Measurements from ENCODE around the gene SLC1A7.

SLC1A7 gene

DNA sequence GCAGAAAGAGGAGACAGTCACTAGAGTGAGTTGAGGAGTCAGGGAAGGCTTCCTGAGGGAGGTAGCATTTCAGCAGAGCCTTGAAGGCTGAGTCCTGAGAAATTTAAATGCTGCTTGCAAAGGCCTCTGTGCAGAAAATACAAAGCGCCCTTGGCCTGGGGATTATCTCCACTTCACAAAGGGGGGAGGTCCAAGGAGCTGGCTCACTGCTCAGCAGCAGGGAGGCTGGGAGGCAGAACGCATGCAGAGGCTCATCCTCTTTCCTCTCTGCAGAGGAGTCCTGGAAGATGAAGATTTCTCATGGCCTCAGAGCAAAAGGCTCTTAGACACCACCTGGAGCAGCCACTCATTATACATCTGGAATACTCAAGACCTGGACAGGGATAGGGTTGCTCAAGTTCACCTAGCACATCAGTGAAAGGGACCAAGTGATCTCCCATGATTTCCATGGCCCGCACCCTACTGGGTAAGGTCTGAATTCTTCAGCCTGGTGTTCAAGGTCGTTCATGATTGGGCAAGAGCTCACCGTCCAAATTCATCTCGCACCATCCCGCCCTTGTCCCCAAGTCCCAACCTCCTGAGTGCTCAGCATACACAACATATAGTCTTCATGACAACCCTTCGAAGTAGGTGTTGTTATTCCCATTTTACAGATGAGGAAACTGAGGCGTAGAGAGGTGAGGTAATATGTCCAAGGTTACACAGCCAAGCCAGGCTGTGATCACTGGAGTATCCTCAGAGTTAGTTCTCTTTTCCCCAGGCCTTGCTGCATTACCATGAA, 9.0 kb downstream of the SLC1A7 start:
- ATAC-seq = no peak

DNA sequence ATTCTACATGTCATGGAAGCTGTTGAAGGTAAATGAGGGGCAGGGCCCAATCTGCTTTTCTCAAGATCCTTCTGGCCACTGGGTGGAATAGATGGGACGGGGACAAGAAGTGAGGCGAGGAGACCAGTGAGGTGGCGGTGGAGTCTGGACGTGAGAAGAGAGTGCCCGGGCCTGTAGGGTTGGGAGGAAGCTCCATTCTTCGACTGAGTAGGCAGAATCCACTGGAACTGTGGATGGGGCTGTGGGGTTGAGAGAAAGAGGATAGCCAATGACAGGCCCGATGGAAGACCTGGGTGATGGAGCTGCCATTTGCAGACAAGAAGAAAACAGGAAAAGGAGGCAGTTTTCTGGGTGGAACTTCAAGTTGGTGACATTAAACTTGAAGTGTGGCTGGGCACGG, 10.3 kb downstream of the SLC1A7 start:
- no peak for ATAC-seq

- ATAC-seq = no peak
Observed at GRCh38 chr1:53131590-53131938, 10.9 kb downstream of the SLC1A7 start.

DNA sequence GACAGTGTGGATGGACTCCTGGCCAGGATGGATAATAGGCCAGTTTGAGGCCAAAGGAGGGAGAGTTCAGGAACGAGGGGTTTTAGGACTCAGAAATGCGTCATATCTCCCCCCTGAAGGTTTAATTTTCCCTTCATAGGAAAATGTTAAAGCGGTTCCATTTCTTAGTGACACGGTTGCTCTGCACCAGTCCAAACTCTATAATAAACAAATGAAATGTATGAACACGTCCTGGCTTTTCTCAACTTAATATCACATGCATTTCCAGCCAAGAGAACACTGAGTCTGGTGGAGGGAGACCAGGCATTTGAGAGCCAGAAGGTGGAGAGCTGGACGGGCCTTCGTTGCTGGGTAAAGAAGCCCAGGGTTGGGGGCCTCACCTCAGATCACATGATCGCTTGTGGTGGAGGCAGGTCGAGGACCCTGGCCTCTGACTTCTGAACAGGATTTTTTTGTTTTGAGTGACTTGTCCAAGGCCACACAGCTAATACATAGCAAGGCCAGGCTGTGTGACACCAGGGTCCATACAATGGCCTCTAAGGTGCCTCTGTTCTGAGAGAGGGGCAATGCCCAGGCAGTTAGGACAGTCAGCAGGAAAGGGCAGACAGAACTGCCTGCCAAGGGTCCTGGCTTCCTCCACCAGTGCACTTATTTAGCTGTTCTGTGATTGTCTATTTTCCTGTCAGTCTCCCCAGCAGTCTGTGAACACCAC, 11.4 kb downstream of the SLC1A7 start:
- ATAC-seq = no peak

GRCh38 chr1:53130598-53130877, 11.9 kb downstream of the SLC1A7 start:
- no peak for ATAC-seq

DNA sequence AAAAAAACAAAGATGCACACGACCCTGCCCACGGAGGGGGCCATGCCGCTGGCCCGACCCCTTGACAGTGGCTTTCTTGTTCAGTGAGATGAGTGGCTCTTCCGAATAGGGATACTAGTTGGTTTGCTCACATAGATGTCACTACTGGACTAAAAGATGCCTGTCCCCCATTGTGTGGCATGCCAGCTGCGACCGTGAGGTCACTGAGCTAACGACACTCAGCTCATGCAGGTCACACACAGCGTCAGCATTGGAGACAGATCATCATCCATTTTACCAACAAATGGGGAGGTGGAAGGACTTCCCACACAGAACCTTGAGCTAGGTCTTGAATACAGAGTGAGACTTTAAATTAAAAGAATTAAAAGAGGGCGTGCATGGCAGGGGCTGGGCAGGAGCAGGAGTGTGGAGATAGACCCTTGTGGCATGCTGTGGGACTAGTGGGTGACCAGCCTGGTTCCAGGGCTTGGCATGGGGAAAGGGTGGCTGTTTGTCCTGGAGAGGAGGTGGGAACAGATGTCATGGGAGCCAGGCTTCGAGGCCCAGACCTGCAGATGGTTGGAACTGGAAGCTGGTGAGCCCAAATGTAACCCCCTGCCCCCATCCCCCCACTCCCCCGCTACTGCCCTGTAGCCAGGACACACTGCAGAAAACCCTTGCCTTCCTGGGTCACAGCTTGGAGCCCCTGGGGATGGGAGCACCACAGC, 12.4 kb downstream of the SLC1A7 start:
- ATAC-seq = no peak

DNA sequence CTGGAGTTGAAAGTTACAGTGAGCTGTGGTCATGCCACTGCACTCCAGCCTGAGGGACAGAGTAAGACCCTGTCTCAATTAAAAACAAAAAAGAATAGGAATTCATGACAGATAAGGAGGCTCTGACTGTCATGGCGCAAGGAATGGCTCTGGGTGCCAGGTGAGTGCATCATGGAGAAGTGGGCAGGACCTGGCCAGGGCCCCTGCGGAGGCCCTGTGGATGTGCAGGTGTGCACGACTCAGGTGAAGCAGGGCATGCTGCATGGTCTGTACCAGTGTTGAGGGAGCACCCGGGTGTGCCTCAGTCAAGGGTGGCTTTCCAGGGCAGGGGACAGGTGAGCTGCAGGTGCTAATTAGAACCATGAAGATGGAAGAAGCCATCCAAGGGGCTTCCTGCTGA, 14.0 kb downstream of the SLC1A7 start:
- ATAC-seq = no peak

DNA sequence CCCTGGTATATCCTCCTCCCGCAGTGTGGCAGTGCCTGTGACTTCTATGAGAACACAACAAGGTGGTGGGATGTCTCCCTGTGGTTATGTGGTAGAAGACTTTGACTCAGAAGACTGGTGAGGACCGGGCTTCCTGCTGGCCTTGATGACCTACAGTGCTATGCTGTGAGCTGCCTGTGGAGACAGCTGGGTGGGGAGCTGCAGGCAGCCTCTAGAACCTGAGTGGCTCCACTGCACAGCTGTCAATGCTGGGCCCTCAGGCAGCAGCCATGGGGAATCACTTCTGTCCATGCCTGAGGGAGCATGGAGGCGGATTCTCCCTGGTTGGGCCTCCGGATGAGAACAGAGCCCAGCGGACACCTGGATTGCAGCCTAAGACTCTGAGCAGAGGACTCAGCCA, 14.9 kb downstream of the SLC1A7 start:
- ATAC-seq = no peak

- no peak for ATAC-seq
Observed at GRCh38 chr1:53126495-53126894, 15.9 kb downstream of the SLC1A7 start.

GRCh38 chr1:53125623-53126360, 16.6 kb downstream of the SLC1A7 start:
- no peak for ATAC-seq

GRCh38 chr1:53125122-53125521, 17.3 kb downstream of the SLC1A7 start:
- no peak for ATAC-seq

DNA sequence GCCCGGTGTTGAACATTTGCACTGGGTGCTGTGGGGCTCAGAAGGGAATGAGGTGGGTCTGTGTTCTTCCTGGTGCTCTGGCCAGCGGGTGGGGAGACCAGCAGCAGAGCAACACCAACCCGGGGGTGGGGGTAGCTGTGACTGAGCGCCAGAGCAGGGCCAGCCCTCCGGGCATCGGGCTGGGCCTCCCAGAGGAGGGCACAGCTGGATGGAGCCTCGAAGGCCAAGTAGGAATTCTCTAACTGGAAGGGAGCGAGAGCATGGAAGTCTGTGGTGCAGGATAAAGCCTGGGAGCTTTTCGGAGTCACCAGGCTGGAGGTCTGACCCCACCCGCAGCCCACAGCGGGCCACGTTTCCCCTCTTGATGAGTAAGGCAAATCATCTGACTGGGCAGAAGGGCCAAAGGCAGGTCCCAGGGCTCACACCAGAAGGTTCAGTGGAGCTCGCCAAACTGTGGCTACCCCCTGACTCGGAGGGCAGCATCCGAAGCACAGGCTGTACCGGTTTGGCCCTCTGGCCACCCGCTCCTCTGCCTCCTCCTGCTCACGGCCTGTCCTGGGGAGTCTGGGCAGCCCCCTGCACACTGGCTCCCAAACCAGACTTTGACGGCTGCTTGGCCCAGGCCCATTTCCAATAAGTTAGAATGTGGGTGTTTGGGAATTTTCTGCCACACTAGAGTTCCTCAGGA, 18.8 kb downstream of the SLC1A7 start:
- ATAC-seq = no peak

- no peak for ATAC-seq
Observed at GRCh38 chr1:53122961-53123413, 19.5 kb downstream of the SLC1A7 start.

GRCh38 chr1:53122201-53122885, 20.1 kb downstream of the SLC1A7 start:
- ATAC-seq = no peak

DNA sequence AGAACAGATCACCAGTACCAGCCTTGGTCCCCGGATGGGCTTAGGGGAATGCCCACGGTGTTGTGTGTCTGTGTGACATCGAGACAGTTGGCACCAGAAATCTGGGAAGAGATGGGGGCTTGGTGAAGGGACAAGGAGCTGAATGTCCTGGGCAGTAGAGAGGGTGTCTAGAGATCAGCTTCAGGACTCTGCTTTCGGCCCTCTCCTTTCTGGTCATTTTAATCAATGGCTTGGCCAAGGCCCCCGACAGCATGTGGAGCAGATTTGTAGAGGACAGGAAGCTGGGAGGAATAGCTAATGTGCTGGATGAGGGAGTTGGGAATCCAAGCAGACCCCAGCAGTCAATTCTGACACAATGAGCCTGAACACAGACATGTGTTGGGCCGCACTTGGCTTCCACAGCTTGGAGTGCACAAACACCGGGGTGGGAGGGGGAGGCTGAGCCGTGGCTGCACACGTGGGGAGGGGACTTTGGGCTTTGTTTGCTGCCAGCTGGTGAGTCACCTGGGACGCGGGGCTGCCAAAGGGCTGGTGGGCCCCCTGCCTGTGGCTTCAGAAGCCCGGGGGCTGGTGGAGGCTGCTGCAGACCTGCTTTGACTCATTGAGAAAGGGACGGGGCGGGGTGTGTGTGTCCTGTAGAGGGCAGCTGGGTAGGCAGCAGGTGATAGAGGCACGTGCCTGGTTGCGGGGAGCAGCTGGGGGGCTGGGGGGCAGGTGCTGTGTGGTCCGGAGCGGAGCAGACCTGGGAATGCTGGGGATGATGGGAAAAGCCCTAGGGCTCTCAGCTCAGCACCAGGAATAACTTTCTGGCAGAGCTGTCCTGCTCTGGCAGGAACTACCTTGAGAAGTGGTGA, 20.9 kb downstream of the SLC1A7 start:
- no peak for ATAC-seq

DNA sequence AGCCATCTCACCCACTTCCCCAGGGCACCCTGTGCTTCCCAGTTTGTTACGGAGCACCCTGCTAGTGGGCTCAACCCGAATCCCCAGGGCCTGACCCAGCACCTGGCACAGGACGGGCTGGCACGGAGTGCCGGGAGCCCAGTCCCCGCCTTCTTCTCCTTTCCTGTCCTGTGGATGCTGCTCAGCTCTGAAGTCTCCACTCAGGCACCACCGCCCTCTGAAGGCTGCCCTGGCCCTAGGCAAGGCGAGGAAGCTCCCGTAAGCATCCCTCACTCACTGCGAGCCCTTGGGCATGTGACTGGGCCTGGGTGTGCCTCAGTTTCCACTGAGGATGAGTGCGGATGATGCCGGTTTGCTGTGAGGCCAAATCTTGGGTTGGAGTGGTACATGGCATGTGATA, 21.8 kb downstream of the SLC1A7 start:
- ATAC-seq = no peak

DNA sequence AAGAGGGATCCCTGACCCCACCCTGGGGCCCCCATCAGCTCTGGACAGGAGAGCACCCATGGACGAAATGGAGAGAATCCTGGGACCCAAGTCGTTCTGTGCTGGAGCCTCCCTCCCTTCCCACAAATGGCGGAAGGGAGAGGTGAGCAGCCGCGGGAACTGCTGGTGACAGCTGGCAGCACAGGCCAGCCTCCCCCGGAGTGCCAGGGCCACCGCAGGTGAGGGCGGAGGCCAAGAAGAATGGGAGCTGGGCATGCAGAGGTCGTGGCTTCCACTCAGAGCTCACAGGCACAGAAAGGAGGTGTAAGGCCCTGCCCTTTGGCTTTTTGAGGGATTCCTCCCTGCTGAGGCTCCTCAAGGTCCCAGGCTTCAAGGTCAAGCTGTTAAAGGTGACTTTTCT, 24.6 kb downstream of the SLC1A7 start:
- no peak for ATAC-seq

GRCh38 chr1:53116933-53117600, 25.4 kb downstream of the SLC1A7 start:
- no peak for ATAC-seq

GRCh38 chr1:53116307-53116810, 26.1 kb downstream of the SLC1A7 start:
- no peak for ATAC-seq

All from activated CD4-positive, CD25-positive, alpha-beta regulatory T cell treated with anti-CD3 and anti-CD28 coated beads, Interleukin-2, amount 50 U/mL, for 24 hours (primary cell).